ENCODE data around the gene LCOR. TPM values are rescaled to one million over a fixed set of nuclear protein-coding genes. Genes with fewer than 3 reads are reported as not detected.

The LCOR gene
- total RNA-seq, 1 donor from 2014 or later: 9.6 TPM

DNA sequence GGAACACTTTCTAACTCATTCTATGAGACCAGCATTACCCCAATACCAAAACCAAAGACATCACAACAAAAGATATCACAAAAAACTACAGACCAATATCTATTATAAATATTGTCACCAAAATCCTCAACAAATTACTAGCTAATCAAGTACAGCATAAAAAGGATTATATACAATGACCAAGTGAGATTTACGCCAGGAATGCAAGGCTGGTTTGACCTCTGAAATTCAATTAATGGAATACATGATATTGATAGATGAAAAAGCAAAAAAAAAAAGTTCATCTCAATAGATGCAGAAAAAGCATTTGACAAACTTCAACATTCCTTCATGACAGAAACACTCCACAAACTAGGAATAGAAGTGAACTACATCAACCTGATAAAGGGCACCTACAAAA is 175.3 kb downstream of the LCOR start:
- DNase-seq (ENCODE audit: low read depth in 2 of 2): no peak

DNA sequence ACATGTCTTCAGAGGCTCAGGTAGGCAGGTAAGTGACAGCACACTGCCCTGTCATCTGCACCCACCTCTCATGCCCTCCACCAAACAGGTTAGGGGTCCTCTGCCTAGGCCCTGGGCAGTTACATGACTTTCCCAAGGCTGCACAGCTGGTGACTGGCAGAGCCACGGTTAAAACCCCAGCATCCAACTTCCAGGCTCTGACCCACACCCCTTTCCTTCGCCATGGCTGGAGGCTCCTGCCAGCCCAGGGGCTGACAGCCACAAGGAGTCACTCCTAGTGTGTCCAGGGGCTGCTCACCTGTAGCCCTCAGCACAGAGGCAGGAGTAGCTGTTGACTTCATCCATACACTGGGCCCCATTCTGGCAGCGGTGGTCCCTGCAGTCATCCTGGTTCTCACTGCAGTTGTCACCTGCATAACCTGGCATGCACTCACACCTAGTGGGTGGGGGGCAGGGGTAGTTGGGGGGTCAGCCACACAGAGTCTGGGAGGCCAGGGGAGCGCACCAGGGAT is 178.7 kb downstream of the LCOR start:
- DNase-seq (ENCODE audit: low read depth in 2 of 2): no peak

DNA sequence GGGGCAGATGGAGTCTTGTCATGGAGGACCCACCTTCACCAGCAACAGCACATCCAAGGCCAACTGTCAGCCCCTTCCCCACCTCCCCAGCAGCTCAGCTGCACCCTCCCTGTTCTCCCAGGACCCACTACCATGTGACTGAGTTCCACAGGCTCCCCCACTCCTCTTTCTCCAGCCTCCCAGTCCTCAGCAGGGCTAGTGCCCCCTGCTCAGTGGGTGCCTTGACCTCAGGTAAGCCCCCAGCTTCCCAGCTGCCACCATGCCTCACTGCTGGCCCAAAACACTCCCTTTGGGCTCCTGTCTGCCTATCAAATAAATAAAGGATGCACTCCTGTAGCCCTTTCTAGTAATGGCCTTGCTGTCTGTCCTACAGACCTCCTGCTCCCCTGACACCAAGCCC is 179.3 kb downstream of the LCOR start:
- no peak for DNase-seq (ENCODE audit: low read depth in 2 of 2)

DNA sequence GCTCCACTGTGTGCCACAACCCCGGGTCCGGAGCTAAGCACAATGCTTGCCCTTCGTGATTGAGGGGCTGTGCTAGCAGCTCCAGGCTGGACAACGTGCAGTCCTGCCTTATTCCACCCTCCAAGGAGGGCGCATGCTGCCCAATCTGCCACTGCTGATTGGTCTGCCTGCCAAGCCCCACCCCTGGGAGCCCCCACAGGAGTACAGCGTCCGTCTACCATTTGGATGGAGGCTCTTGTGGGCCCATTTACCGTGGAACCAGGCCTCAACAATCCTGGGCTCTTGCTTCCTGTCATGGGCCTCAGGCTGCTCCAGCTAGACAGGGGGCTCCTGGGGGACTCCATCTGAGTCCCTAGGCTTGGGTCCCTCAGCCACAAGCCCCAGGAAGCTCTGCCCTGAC is 180.4 kb downstream of the LCOR start:
- no peak for DNase-seq (ENCODE audit: low read depth in 2 of 2)

DNA sequence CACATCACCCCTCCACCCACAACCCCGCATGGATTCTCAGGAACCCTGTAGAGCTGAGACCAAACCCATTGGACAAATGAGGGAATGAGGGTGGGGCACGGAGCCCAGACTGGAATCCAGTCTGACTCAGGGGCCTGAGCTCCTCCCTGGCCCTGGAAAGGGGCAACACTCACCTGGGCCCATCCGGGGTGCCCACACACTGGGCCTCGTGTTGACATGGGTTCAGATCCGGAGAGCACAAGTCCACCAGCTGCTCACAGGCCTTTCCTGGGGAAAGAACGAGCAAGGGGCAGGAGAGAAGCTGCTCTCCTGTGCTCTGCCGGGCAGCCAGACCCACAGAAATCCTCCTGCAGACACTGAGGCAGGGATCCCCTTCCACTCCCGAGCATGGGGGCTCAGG is 181.5 kb downstream of the LCOR start:
- DNase-seq (ENCODE audit: low read depth in 2 of 2): no peak

DNA sequence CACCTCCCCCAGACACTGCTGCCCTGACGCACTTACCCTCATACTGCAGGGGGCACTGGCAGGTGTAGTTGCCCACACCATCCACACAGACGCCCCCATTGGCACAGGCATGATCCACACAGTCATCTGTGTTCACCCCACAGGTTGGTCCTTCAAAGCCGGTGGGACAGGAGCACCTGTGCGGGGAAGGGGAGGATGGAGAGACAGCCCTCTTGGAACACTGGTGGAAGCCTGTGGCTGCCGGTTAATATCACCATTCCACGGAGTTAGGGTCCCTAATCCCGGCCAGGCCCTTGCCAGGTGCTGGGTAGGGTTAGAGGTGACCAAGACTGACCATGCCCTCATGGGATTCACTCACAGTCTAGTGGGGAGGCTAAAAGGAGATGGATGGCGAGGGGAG is 181.9 kb downstream of the LCOR start:
- no peak for DNase-seq (ENCODE audit: low read depth in 2 of 2)

DNA sequence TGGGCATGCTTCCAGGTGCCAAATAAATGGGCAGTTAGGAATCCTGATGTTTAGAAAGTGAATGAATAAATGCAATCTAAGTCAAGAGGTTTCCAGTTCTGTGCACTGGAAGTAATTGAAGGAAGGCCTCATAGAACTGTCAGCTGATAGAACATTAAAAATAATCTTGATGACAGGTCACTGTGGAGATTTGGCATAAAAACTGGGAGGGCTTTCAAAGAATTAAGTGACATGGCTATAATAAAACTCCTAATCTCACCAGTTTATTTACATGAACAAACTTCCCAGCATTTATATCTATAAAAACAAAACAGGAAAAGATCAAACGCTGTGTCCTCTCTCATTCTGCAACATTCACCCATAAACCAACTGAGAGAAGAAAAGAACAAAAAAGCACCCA is 183.1 kb downstream of the LCOR start:
- no peak for DNase-seq (ENCODE audit: low read depth in 2 of 2)

DNA sequence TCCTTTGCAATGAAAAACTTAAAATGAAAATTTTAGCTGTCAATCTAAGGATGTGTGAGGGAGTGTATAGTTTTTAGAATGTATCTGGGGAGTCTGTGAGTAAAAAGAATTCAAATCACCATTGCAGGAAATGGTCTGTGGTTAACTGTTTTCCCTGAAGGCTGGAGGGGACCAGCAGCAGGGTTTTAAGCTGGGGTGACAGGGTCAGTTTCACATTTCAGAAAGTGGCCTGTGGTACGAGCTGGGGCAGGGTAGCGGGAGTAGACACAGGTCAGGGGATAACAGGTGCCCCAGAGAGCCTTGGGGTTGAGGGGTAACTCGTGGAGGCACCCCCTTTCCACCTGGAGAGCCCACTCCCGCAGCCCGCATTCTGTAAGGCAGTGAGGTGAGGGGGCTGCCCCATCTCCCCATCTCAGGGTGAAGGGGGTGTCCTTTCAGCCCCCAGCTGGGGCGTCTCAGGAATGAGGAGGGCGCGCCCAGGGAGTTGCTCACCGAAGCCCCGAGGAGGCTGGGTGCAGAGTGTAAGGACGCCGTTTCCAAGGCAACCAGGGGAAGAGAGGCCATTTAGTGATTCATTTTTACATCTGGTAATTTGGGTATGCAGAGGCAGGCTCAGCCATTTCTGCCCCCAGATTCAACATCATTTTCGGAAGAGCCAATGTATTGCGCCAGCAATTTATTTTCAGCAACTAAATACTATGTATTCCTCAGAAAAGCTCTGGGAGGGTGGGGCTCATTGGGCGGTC is 184.8 kb downstream of the LCOR start:
- DNase-seq (ENCODE audit: low read depth in 2 of 2): no peak

DNA sequence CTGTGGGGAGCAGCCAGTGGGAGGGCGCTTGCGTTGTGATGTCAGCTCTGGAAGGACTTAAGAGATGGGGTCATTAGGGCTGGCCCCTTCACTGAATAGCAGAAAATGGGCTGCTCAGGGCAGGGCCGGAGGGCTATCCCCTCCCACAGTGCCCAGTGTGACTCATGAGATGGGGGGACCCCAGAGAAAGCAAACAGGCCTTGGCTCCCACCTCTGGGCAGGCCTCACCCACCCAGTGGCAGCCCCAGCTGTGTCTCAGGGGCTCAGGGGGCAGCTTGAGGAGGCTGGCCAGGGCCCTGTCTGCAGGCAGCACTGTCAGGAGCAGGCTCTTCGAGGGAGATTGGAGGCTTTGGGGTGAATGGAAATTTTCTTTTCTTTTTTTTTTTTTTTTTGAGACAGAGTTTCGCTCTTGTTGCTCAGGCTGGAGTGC is 185.4 kb downstream of the LCOR start:
- DNase-seq (ENCODE audit: low read depth in 2 of 2): no peak

DNA sequence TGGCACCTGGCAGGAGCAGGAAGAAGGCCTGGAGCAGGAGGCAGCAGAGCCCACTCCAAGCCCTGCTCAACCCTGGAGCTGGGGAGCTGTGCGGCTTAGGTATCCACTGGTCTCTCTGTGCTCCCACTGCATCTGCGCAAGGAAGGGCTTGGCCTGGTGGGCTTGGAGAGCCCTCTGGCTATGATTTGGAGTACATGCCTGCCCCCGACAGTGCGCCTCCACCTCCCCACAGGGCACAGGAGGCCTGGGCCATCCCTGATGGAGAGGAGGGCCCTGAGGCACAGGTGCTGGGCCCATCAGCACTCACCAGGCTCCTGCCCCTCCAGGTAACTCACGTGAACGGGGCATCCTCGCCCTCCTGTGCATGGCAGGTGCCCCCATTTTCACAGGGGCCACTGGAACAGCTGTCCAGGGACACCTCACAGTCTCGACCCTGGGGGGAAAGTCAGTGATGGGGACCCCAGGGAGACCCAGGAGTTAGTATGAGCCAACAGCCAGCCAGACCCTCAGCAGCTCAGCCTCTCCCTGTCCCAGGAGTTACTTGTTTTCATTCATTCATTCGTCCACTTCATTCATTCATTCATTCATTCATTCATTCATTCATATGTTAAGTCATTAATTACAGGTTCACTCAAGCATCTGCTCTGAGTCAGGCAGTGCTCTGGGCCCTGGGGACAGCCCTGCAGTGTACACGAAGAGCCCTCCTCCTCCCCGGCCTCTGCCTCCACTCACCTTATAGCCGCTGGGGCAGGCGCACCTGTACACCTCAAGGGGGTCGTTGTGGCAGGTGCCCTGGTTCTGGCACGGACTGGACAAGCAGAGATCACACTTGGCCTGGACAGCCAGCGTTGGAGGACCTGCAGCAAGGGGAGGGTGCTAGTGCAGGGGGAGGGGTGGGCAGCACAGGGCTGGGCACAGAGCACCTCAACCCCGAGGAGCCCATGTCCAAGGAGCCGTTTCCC is 186.4 kb downstream of the LCOR start:
- no peak for DNase-seq (ENCODE audit: low read depth in 2 of 2)

DNA sequence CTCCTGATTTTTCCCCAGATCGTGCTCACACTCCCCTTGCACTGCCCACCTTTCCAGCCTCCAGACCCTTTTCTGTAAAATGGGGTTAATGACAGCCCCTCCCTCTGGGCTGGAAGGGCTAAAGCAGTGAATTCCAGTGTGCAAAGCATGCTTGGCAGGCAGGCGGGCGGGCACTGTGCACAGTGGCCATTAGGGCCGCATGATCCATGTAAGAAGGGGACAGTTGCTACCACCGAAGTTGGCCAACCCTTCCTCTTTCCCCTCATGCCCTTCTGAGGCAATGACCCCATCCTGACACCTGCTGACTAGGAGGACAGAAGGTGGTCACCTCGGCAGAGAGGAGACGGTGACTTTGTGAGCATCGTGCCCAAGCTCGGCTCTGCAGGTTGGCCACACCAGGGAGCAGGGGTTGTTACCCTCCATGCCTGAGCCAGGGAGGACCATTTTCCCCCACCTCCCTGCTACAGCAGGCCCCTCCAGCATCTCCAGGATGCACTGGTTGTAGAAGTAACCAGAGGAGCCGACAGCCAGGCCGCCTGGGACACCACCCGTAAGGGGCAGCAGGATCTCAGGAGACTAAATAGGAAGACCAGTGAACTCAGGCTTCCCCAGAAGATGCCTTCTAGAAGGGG is 187.2 kb downstream of the LCOR start:
- DNase-seq (ENCODE audit: low read depth in 2 of 2): no peak

DNA sequence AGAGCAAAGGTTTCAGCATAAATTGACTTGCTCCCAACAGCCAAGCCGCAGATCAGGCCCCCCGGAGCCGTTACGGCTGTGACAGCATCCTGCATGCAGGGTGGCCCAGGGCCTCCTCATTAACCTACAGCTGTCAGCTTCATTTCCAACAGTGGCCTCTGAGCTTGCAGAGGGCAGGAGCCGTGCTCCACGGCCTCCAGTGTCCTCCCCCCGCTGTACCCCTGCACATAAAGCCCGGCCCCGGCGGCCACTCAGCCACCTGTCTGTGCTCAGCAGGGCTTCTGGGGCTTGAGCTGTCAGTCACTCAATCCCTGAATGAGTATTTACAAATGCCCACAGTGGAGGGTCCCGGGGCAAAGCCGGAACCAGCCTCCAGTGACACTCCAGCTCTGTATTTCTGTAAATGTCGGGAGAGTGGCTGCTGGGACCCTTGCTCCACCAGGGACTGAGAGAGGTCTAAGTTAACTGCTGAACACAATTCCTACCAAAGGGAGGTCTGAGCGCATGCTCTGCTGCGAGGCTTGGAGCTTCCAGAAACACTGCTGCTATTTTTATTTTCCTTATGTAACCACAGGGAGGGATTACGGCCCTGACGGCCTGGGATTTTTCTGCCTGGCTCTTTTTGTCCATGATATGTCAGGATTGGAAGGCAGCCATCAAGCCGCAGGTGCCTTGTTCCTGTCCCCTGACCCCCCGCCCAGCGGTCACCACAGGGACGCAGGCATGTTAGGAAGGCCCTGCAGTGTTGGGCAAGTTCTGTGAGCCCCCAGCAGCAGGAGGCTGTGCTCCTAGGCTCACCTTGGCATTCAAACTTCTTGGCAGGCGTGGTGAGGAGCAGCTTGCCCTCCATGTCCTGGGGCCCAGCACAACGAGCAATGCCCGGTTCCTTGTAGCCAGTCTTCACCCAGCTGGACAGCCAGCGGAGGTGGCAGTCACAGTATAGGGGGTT is 188.6 kb downstream of the LCOR start:
- DNase-seq (ENCODE audit: low read depth in 2 of 2): no peak

DNA sequence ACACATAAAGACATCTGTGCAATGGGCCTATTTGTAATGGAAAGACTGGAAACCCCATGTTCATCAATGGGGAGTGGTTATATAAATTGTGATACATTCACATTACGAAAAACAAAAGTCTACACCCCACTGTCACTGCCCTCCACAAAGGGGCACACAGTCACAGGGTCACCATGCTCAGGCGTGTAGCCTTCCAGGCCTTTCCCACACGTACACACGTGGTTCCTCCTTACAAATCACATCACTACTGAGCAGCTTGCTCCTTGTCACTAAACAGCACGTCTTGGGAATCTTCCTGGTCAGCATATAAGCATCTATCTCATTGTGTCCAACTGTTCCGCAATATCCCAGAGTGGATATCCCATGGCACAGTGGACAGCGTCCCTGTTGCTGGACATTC is 190.5 kb downstream of the LCOR start:
- DNase-seq (ENCODE audit: low read depth in 2 of 2): no peak

DNA sequence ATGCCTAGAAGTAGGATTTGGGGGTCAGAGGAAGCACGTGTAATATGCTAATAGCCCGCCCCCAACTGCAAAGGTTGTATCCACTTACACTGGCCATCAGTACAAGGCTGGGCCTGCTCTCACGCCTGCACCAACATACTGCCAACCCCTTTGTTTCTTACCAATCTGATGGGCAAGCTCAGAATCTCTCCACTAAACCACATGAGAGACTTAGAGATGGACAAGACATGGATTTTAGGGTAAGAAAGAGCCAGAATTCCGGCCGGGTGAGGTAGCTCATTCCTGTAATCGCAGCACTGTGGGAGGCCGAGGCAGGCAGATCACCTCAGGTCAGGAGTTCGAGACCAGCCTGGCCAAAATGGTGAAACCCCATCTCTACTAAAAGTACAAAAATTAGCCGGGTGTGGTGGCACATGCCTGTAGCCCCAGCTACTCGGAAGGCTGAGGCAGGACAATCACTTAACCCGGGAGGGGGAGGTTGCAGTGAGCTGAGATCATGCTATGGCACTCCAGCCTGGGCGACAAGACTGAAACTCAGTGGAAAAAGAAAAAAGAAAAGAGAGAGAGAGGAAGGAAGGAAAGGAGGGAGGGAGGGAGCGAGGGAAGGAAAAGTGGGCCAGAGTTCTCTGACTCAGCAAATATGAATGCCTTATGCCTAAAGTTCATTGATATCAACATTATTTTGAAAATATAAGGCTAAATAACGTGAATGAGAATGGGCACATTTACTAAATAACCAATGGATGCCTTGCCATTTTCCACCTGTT is 191.5 kb downstream of the LCOR start:
- no peak for DNase-seq (ENCODE audit: low read depth in 2 of 2)

DNA sequence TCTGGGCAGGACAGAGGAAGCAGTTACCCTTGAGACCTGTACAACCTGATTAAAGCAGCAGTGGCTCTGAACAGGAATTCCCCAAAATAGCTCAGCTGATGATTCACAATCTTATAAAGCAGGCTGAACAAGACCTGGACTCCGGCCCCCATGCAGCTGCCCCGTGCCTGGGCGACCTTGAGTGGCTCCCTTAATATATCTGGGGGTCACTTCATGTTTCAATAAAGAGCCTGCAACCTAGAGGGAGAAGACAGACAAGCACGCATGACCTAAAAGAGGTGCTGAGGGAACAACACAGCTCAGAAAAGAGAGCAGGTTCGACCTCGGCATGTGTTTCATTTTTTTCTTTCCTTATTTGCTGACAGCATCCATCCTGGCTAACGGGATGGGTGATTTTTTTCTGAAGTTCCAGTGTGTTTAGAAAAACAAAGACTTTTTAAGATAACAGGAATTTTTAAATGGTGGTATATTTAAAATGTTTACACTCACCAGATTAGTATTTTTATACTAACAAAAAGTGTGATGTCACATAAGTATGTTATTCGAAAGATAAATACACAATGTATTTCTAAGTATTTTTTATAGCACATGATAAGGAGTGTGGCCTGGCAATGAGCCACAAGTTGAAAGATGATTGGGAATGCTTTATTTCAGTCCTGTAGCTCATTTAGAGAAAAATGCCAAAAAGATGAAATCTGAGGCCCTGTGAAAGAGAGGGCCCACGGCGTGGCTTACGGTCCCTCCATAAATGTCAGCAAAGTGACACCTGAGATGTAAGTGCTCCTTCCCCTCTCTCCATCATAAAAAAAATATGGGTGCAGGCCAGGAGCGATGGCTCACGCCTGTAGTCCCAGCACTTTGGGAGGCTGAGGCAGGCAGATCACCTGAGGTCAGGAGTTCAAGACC is 192.3 kb downstream of the LCOR start:
- DNase-seq (ENCODE audit: low read depth in 2 of 2): peak in 1 of 2 donors; percentile 62

DNA sequence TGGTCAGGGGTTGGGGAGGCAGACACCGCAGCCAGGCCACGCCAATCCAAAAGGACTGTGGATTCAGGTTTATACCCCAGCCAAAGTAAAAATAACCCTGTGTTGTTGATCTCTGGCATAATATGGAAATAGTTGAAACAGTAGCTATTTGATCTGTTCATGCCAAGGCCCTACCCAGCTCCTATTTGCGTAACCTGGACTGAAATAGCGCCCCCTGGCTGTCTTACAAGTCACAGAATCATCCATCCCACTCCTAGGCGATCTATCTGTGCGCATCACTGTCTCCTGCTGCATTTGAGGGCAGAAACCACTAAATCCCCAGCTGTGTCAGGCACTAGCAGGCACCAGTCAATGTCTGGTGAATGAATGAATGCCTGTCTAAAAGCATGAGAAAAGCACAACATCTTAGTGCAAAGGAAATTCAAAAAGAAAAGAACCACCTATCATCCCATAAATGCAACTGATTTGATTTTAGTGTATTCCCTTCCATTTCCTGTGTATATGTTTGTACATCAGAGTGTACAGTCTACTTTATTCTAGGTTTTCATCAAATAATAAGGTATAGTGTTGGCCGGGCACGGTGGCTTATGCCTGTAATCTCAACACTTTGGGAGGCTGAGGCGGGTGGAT is 193.6 kb downstream of the LCOR start:
- DNase-seq (ENCODE audit: low read depth in 2 of 2): peak; percentile 55 to 65

DNA sequence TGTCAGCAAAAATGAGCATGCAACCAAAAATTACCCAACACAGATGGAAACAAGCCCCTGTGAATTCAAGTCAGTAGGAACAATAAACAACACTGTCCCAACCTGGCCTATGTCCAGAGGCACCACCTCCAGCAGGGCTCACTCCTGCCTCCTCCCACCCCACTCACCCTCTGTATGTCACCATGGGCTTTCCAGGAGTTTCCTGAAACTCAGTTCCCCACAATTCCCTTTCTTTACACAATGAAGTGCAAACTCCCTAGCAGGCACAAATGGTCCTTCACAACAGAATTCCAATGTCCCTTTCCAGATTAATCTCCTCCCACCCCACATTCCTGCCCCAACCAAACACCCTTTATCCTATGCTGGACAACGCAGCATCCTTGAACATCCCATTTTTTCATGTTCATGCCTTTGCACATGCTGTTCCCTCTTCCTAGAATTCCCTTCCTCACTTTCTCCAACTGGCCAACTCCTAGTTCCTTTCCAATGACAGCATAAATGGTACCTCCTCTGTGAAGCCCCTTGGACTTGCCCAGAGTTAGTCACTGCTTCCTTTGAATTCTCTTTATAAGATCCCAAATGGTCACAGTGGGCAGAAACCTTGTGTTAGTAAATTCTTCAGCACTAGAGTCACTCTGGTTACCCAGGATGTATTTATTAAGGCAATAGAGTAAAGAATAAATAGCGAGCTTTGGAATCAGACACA is 196.2 kb downstream of the LCOR start:
- no peak for DNase-seq (ENCODE audit: low read depth in 2 of 2)

DNA sequence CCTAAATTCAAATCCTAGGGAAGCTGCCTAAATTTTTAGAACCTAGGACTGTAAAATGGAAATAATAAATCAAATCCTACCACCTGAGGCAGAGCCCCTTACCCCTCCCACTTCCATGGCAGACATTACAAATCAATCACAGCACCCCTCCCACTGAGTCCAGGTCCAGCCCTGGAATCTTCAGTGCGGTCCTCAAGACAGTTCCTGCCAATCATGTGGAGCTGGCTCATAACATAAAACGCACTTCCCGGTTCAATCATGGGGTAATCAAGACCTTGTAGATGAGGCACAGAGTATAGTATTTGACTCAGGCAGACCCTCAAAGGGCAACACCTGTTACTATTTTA is 196.7 kb downstream of the LCOR start:
- DNase-seq (ENCODE audit: low read depth in 2 of 2): no peak

Data from dermis microvascular lymphatic vessel endothelial cell (primary cell).